Fibroblast of lung (primary cell): ENCODE measurements around the gene SNRNP48.

Source experiments
- EZH2 ChIP-seq: IDR thresholded peaks from 2 replicates; pipeline ENCODE4 v1.5.1; 2012; ENCODE audit warnings: low read length, control low read depth, mild to moderate bottlenecking; ENCODE audit errors: missing control alignments
- TF ChIP-seq, protein P1 (sequence below), 2 donors: IDR thresholded peaks in 1 of 2; conservative IDR thresholded peaks in 1 of 2; 1 replicate in 1 of 2; 2 replicates in 1 of 2; pipeline ENCODE4 v1.5.1; 2011 to 2012; ENCODE audit warnings: low read length in 2 of 2, control low read depth in 1 of 2, inconsistent platforms in 1 of 2, low read depth in 1 of 2, mild to moderate bottlenecking in 1 of 2

DNA sequence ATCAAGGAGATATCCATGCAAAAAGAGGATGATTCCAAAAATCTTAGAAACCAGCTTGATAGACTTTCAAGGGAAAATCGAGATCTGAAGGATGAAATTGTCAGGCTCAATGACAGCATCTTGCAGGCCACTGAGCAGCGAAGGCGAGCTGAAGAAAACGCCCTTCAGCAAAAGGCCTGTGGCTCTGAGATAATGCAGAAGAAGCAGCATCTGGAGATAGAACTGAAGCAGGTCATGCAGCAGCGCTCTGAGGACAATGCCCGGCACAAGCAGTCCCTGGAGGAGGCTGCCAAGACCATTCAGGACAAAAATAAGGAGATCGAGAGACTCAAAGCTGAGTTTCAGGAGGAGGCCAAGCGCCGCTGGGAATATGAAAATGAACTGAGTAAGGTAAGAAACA lies 10.1 kb upstream of the SNRNP48 start:
- TF ChIP-seq, protein P1, sequence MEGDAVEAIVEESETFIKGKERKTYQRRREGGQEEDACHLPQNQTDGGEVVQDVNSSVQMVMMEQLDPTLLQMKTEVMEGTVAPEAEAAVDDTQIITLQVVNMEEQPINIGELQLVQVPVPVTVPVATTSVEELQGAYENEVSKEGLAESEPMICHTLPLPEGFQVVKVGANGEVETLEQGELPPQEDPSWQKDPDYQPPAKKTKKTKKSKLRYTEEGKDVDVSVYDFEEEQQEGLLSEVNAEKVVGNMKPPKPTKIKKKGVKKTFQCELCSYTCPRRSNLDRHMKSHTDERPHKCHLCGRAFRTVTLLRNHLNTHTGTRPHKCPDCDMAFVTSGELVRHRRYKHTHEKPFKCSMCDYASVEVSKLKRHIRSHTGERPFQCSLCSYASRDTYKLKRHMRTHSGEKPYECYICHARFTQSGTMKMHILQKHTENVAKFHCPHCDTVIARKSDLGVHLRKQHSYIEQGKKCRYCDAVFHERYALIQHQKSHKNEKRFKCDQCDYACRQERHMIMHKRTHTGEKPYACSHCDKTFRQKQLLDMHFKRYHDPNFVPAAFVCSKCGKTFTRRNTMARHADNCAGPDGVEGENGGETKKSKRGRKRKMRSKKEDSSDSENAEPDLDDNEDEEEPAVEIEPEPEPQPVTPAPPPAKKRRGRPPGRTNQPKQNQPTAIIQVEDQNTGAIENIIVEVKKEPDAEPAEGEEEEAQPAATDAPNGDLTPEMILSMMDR (conservative IDR thresholded peaks at IDR 0.05 in 1 of 2, IDR thresholded peaks at IDR 0.05 in 1 of 2; ENCODE audit: low read depth in 1 of 2, low read length in 2 of 2) = no peak
- TF ChIP-seq EZH2 = no peak
